Liver (tissue), 9 donors: ENCODE data around the gene FAAH2. TPM values are rescaled to one million over a fixed set of nuclear protein-coding genes. Genes with fewer than 3 reads are reported as not detected.

Experiments used
- DNase-seq: peaks from one replicate; pipeline ENCODE4 v3.0.0-alpha.2; 2017; ENCODE audit warnings: low spot score
- H3K27ac ChIP-seq, 2 donors: one replicate each; pipeline ENCODE4 v1.7.0; 2013; ENCODE audit warnings: inconsistent platforms in 2 of 2, low read length in 2 of 2, control low read depth in 1 of 2, low read depth in 1 of 2, mild to moderate bottlenecking in 1 of 2
- H3K27me3 ChIP-seq, 4 donors: one replicate each; pipeline versions ENCODE4 v1.6.1 to v1.7.0; 2013; ENCODE audit warnings: low read length in 3 of 4, inconsistent platforms in 1 of 4, mild to moderate bottlenecking in 1 of 4, moderate library complexity in 1 of 4; ENCODE audit not compliant: control insufficient read depth in 4 of 4, insufficient read depth in 4 of 4
- H3K36me3 ChIP-seq, 4 donors: one replicate each; pipeline versions ENCODE4 v1.6.1 to v1.7.0; 2013; ENCODE audit warnings: low read length in 3 of 4, mild to moderate bottlenecking in 3 of 4, low read depth in 1 of 4, moderate library complexity in 1 of 4; ENCODE audit not compliant: control insufficient read depth in 4 of 4, insufficient read depth in 3 of 4
- H3K4me1 ChIP-seq, 4 donors: one replicate each; pipeline versions ENCODE4 v1.6.1 to v1.7.0; 2013; ENCODE audit warnings: low read length in 3 of 4, mild to moderate bottlenecking in 3 of 4, moderate library complexity in 1 of 4; ENCODE audit not compliant: control insufficient read depth in 4 of 4, insufficient read depth in 4 of 4
- H3K4me3 ChIP-seq, 3 donors: one replicate each; pipeline versions ENCODE4 v1.6.1 to v1.7.0; 2013; ENCODE audit warnings: low read length in 3 of 3, control low read depth in 1 of 3, low read depth in 1 of 3, mild to moderate bottlenecking in 1 of 3
- H3K9ac ChIP-seq, 2 donors: one replicate each; pipeline ENCODE4 v1.7.0; 2013; ENCODE audit warnings: low read length in 2 of 2, mild to moderate bottlenecking in 2 of 2, moderate library complexity in 2 of 2, control low read depth in 1 of 2, low read depth in 1 of 2
- H3K9me3 ChIP-seq, 4 donors: one replicate each; pipeline versions ENCODE4 v1.6.1 to v1.7.0; 2013; ENCODE audit warnings: low read length in 3 of 4; ENCODE audit not compliant: control insufficient read depth in 4 of 4
- EGR1 ChIP-seq, 2 donors: IDR thresholded peaks; 2 replicates each; pipeline ENCODE4 v1.6.1; 2016 to 2018; ENCODE audit warnings: antibody characterized with exemption in 2 of 2, low read depth in 2 of 2
- FOXA1 ChIP-seq: IDR thresholded peaks from 2 replicates; pipeline ENCODE4 v1.6.1; 2016; ENCODE audit warnings: antibody characterized with exemption
- FOXA2 ChIP-seq: IDR thresholded peaks from 2 replicates; pipeline ENCODE4 v1.6.1; 2016; ENCODE audit warnings: antibody characterized with exemption
- GABPA ChIP-seq, 2 donors: IDR thresholded peaks in 1 of 2; conservative IDR thresholded peaks in 1 of 2; 2 replicates each; pipeline ENCODE4 v1.6.1; 2016; ENCODE audit warnings: antibody characterized with exemption in 2 of 2, mild to moderate bottlenecking in 1 of 2, moderate library complexity in 1 of 2
- HNF4A ChIP-seq, 2 donors: conservative IDR thresholded peaks; 2 replicates each; pipeline ENCODE4 v1.6.1; 2016; ENCODE audit warnings: antibody characterized with exemption in 2 of 2, mild to moderate bottlenecking in 2 of 2
- HNF4G ChIP-seq: IDR thresholded peaks from 2 replicates; pipeline ENCODE4 v1.6.1; 2016; ENCODE audit warnings: antibody characterized with exemption
- JUND ChIP-seq, 2 donors: IDR thresholded peaks; 2 replicates each; pipeline ENCODE4 v1.6.1; 2016; ENCODE audit warnings: antibody characterized with exemption in 2 of 2
- NR2F2 ChIP-seq: IDR thresholded peaks from 2 replicates; pipeline ENCODE4 v1.6.1; 2016; ENCODE audit warnings: antibody characterized with exemption
- RAD21 ChIP-seq, 2 donors: IDR thresholded peaks; 2 replicates each; pipeline ENCODE4 v1.6.1; 2016; ENCODE audit warnings: antibody characterized with exemption in 2 of 2, mild to moderate bottlenecking in 2 of 2
- RXRA ChIP-seq, 2 donors: IDR thresholded peaks; 2 replicates each; pipeline ENCODE4 v1.6.1; 2017 to 2018; ENCODE audit warnings: antibody characterized with exemption in 2 of 2, mild to moderate bottlenecking in 1 of 2
- SP1 ChIP-seq: IDR thresholded peaks from 2 replicates; pipeline ENCODE4 v1.6.1; 2018; ENCODE audit warnings: antibody characterized with exemption, mild to moderate bottlenecking
- TAF1 ChIP-seq: conservative IDR thresholded peaks from 2 replicates; pipeline ENCODE4 v1.6.1; 2016; ENCODE audit warnings: antibody characterized with exemption, mild to moderate bottlenecking
- YY1 ChIP-seq: IDR thresholded peaks from 2 replicates; pipeline ENCODE4 v1.6.1; 2016; ENCODE audit warnings: antibody characterized with exemption, mild to moderate bottlenecking
- WGBS: extraction: QIAGEN DNeasy Blood & Tissue Kit; methylation state at CpG from one replicate; pipeline ENCODE4 v1.1.7; 2013; 5-methylcytosine and 5-hydroxymethylcytosine counted together
- polyA plus RNA-seq, 2 donors: library from polyadenylated mRNA; stranded (reverse) in 1 of 2; unstranded in 1 of 2; fragments of 200-250 nt in 1 of 2; fragments of >200 nt in 1 of 2; fragmentation: Nextera tagmentation in 1 of 2; extraction: Ambion mirVana in 1 of 2; gene quantifications; one replicate each; pipeline versions ENCODE4 v1.2.1 to v1.2.3, GENCODE V29; 2013 to 2015
- total RNA-seq, 2 donors: library from RNA; depleted of rRNA; stranded (reverse); fragments of >200 nt; gene quantifications; one replicate each; pipeline ENCODE4 v1.2.3, GENCODE V29; 2014
- TF ChIP-seq, protein P1 (sequence below): IDR thresholded peaks from 2 replicates; pipeline ENCODE4 v1.6.1; 2016; ENCODE audit warnings: antibody characterized with exemption, mild to moderate bottlenecking
- TF ChIP-seq, protein P2 (sequence below): IDR thresholded peaks from 2 replicates; pipeline ENCODE4 v1.6.1; 2016; ENCODE audit warnings: antibody characterized with exemption
- TF ChIP-seq, protein P3 (sequence below): IDR thresholded peaks from 2 replicates; pipeline ENCODE4 v1.6.1; 2016; ENCODE audit warnings: antibody characterized with exemption
- TF ChIP-seq, protein P4 (sequence below): fragments of 150-350 bp; IDR thresholded peaks from 2 replicates; pipeline ENCODE4 v1.5.1; 2017; ENCODE audit warnings: improper control_type of control experiment, low read depth, low read length; ENCODE audit not compliant: missing input control
- TF ChIP-seq, protein P5 (sequence below): IDR thresholded peaks from 2 replicates; pipeline ENCODE4 v1.6.1; 2016; ENCODE audit warnings: antibody characterized with exemption
- donor health status: healthy.
- donor health status: healthy.
- donor health status: healthy.
- donor health status: healthy.
- donor health status: healthy.

FAAH2 gene
- total and polyA plus RNA-seq, 4 donors, result 3.6 to 13.9 (median 5.8) TPM

DNA sequence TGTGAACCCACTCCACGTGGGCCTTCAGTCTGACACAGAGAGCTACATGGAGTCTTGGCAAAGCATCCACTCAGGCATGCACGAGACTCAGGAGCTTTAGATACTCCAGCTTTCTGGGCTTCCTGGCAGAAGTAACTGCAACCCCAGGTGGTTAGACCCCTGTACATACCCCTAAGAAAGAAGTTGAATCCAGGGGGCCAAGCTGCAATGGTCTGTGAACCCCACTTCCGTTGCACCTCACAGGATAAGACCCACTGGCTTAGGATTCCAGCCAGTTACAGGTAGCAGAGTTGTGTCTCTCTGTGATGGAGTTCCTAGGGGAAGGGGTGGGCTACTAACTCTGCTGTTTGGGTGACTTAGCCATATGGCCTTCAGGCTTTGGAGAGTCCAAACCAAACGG is 21.4 kb upstream of the FAAH2 start:
- Histone ChIP-seq H3K27ac (no peak overlapping the region), H3K27me3 (no peaks in the 10 kb centered on the region), H3K4me3 (no peak overlapping the region), H3K36me3 (no peaks in the 10 kb centered on the region), H3K9ac (no peak overlapping the region), H3K4me1 (no peaks in the 10 kb centered on the region), H3K9me3 (peaks cover 0 to 10% (median 5%) of the 10 kb centered on the region in 4 donors)
- no peak for TF ChIP-seq RXRA (IDR thresholded peaks at IDR 0.05)
- TF ChIP-seq FOXA2, result no peak
- TF ChIP-seq RAD21 (IDR thresholded peaks at IDR 0.05), result no peak
- no peak for TF ChIP-seq SP1
- TF ChIP-seq JUND (IDR thresholded peaks at IDR 0.05), result no peak
- no peak for TF ChIP-seq HNF4G
- no peak for TF ChIP-seq FOXA1
- TF ChIP-seq, protein P1, sequence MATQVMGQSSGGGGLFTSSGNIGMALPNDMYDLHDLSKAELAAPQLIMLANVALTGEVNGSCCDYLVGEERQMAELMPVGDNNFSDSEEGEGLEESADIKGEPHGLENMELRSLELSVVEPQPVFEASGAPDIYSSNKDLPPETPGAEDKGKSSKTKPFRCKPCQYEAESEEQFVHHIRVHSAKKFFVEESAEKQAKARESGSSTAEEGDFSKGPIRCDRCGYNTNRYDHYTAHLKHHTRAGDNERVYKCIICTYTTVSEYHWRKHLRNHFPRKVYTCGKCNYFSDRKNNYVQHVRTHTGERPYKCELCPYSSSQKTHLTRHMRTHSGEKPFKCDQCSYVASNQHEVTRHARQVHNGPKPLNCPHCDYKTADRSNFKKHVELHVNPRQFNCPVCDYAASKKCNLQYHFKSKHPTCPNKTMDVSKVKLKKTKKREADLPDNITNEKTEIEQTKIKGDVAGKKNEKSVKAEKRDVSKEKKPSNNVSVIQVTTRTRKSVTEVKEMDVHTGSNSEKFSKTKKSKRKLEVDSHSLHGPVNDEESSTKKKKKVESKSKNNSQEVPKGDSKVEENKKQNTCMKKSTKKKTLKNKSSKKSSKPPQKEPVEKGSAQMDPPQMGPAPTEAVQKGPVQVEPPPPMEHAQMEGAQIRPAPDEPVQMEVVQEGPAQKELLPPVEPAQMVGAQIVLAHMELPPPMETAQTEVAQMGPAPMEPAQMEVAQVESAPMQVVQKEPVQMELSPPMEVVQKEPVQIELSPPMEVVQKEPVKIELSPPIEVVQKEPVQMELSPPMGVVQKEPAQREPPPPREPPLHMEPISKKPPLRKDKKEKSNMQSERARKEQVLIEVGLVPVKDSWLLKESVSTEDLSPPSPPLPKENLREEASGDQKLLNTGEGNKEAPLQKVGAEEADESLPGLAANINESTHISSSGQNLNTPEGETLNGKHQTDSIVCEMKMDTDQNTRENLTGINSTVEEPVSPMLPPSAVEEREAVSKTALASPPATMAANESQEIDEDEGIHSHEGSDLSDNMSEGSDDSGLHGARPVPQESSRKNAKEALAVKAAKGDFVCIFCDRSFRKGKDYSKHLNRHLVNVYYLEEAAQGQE, result no peak
- TF ChIP-seq, protein P2, sequence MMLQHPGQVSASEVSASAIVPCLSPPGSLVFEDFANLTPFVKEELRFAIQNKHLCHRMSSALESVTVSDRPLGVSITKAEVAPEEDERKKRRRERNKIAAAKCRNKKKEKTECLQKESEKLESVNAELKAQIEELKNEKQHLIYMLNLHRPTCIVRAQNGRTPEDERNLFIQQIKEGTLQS, result no peak
- no peak for TF ChIP-seq NR2F2
- TF ChIP-seq, protein P3, sequence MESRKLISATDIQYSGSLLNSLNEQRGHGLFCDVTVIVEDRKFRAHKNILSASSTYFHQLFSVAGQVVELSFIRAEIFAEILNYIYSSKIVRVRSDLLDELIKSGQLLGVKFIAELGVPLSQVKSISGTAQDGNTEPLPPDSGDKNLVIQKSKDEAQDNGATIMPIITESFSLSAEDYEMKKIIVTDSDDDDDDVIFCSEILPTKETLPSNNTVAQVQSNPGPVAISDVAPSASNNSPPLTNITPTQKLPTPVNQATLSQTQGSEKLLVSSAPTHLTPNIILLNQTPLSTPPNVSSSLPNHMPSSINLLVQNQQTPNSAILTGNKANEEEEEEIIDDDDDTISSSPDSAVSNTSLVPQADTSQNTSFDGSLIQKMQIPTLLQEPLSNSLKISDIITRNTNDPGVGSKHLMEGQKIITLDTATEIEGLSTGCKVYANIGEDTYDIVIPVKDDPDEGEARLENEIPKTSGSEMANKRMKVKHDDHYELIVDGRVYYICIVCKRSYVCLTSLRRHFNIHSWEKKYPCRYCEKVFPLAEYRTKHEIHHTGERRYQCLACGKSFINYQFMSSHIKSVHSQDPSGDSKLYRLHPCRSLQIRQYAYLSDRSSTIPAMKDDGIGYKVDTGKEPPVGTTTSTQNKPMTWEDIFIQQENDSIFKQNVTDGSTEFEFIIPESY, result no peak
- no peak for TF ChIP-seq YY1
- no peak for TF ChIP-seq HNF4A (conservative IDR thresholded peaks at IDR 0.05)
- TF ChIP-seq, protein P4, sequence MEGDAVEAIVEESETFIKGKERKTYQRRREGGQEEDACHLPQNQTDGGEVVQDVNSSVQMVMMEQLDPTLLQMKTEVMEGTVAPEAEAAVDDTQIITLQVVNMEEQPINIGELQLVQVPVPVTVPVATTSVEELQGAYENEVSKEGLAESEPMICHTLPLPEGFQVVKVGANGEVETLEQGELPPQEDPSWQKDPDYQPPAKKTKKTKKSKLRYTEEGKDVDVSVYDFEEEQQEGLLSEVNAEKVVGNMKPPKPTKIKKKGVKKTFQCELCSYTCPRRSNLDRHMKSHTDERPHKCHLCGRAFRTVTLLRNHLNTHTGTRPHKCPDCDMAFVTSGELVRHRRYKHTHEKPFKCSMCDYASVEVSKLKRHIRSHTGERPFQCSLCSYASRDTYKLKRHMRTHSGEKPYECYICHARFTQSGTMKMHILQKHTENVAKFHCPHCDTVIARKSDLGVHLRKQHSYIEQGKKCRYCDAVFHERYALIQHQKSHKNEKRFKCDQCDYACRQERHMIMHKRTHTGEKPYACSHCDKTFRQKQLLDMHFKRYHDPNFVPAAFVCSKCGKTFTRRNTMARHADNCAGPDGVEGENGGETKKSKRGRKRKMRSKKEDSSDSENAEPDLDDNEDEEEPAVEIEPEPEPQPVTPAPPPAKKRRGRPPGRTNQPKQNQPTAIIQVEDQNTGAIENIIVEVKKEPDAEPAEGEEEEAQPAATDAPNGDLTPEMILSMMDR, result no peak
- TF ChIP-seq EGR1 (IDR thresholded peaks at IDR 0.05; ENCODE audit: low read depth in 2 of 2), result no peak
- TF ChIP-seq, protein P5, sequence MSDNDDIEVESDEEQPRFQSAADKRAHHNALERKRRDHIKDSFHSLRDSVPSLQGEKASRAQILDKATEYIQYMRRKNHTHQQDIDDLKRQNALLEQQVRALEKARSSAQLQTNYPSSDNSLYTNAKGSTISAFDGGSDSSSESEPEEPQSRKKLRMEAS, result no peak
- TF ChIP-seq GABPA (IDR thresholded peaks at IDR 0.05 in 1 of 2, conservative IDR thresholded peaks at IDR 0.05 in 1 of 2), result no peak
- TF ChIP-seq TAF1, result no peak
- 73% methylated on average over 4 of the region's 4 CpGs for WGBS
- DNase-seq, result no peak
